SK-N-SH (cell line): ENCODE measurements around the gene TOMM22. TPM values are rescaled to one million over a fixed set of nuclear protein-coding genes. Genes with fewer than 3 reads are reported as not detected.

ENCODE experiments used
- CTCF ChIA-PET: fragments of 300-600, 350-600 bp; formaldehyde crosslinking; extraction: SDS; loops from one replicate; lab custom pipeline; 2021; lab: Yijun Ruan, JAX
- POLR2A ChIA-PET: fragments of 350-600 bp; sonication (Branson Sonifier 250); formaldehyde crosslinking; extraction: SDS; loops from one replicate; lab custom pipeline; 2020; ENCODE audit warnings: antibody characterized with exemption, inconsistent platforms; lab: Yijun Ruan, JAX
- DNase-seq: peaks from one replicate; pipeline ENCODE4 v3.0.0; 2012
- H2AFZ ChIP-seq: fragments of 200-600 bp; sonication (generic); 2 replicates; pipeline ENCODE4 v1.8.1; 2016; ENCODE audit warnings: antibody characterized with exemption, mild to moderate bottlenecking, low read depth
- H3F3A ChIP-seq: fragments of 200-600 bp; sonication (generic); replicated peaks from 2 replicates; pipeline ENCODE3; 2016; ENCODE audit warnings: antibody characterized with exemption, mild to moderate bottlenecking; ENCODE audit not compliant: insufficient read depth
- H3K27ac ChIP-seq, 2 experiments: fragments of 200-500 bp in 1 of 2; fragments of 200-600 bp in 1 of 2; sonication (Bioruptor generic) in 1 of 2; sonication (generic), shearing (Covaris generic) in 1 of 2; 2 replicates each; pipeline versions ENCODE4 v1.5.1 to v1.6.1; 2014 to 2016; ENCODE audit warnings: low read depth in 2 of 2, inconsistent platforms in 1 of 2, low read length in 1 of 2, mild to moderate bottlenecking in 1 of 2, mixed read lengths in 1 of 2
- H3K27me3 ChIP-seq: fragments of 200-600 bp; sonication (generic), shearing (Covaris generic); 2 replicates; pipeline ENCODE4 v1.6.1; 2016; ENCODE audit warnings: mixed run types; ENCODE audit not compliant: insufficient read depth
- H3K36me3 ChIP-seq, 2 experiments: fragments of 200-500 bp in 1 of 2; fragments of 200-600 bp in 1 of 2; sonication (Bioruptor generic) in 1 of 2; sonication (generic) in 1 of 2; replicated peaks in 1 of 2; 2 replicates each; pipeline versions ENCODE3 to v1.5.1; 2014 to 2016; ENCODE audit warnings: low read length in 1 of 2, mild to moderate bottlenecking in 1 of 2; ENCODE audit not compliant: insufficient read depth in 2 of 2, control insufficient read depth in 1 of 2
- H3K4me1 ChIP-seq, 2 experiments: fragments of 200-500 bp in 1 of 2; fragments of 200-600 bp in 1 of 2; sonication (Bioruptor generic) in 1 of 2; sonication (generic), shearing (Covaris generic) in 1 of 2; 2 replicates each; pipeline versions ENCODE4 v1.5.1 to v1.6.1; 2014 to 2016; ENCODE audit warnings: low read depth in 1 of 2, low read length in 1 of 2, mixed run types in 1 of 2; ENCODE audit not compliant: insufficient read depth in 2 of 2, control insufficient read depth in 1 of 2
- H3K4me2 ChIP-seq: fragments of 200-600 bp; sonication (generic), shearing (Covaris generic); 2 replicates; pipeline ENCODE4 v1.6.1; 2017; ENCODE audit warnings: mixed run types
- H3K4me3 ChIP-seq, 2 experiments: fragments of 200-500 bp in 1 of 2; fragments of 200-600 bp in 1 of 2; sonication (Bioruptor generic) in 1 of 2; sonication (generic), shearing (Covaris generic) in 1 of 2; 2 replicates each; pipeline versions ENCODE4 v1.5.1 to v1.8.1; 2014 to 2016; ENCODE audit warnings: low read depth in 2 of 2, inconsistent platforms in 1 of 2, low read length in 1 of 2, mild to moderate bottlenecking in 1 of 2, mixed read lengths in 1 of 2, moderate library complexity in 1 of 2
- H3K79me2 ChIP-seq: fragments of 200-600 bp; sonication (generic); 2 replicates; pipeline ENCODE4 v1.8.1; 2017; ENCODE audit warnings: mild to moderate bottlenecking; ENCODE audit not compliant: insufficient read depth
- H3K9ac ChIP-seq: fragments of 200-600 bp; sonication (generic); 2 replicates; pipeline ENCODE4 v1.6.1; 2017; ENCODE audit warnings: mixed run types
- H3K9me2 ChIP-seq: fragments of 200-600 bp; sonication (generic); 2 replicates; pipeline ENCODE4 v1.6.1; 2017; ENCODE audit warnings: mixed run types
- H3K9me3 ChIP-seq: fragments of 200-600 bp; sonication (generic); 2 replicates; pipeline ENCODE4 v1.6.1; 2017; ENCODE audit warnings: mixed run types, mild to moderate bottlenecking, moderate library complexity
- H4K20me1 ChIP-seq: fragments of 200-600 bp; sonication (generic); 2 replicates; pipeline ENCODE4 v1.6.1; 2017; ENCODE audit warnings: mild to moderate bottlenecking, mixed run types; ENCODE audit not compliant: insufficient read depth
- CHD2 ChIP-seq: fragments of 150-350 bp; IDR thresholded peaks from 2 replicates; pipeline ENCODE4 v1.6.1; 2018; ENCODE audit warnings: low read length; ENCODE audit not compliant: partially characterized antibody
- EP300 ChIP-seq, 2 experiments: IDR thresholded peaks; 2 replicates each; pipeline versions ENCODE4 v1.4.0 to v1.6.1; 2012; ENCODE audit warnings: borderline replicate concordance in 1 of 2, low read depth in 1 of 2, low read length in 1 of 2
- EZH2phosphoT487 ChIP-seq: fragments of 200-600 bp; sonication (generic); IDR thresholded peaks from 2 replicates; pipeline ENCODE4 v1.6.1; 2017; ENCODE audit warnings: low read depth, mixed run types, mild to moderate bottlenecking, antibody characterized with exemption, moderate library complexity, borderline replicate concordance
- FOXM1 ChIP-seq: IDR thresholded peaks from 2 replicates; pipeline ENCODE4 v1.4.0; 2012; ENCODE audit warnings: low read depth, mild to moderate bottlenecking
- IRF3 ChIP-seq: fragments of 150-350 bp; IDR thresholded peaks from 2 replicates; pipeline ENCODE4 v1.6.1; 2016; ENCODE audit warnings: mild to moderate bottlenecking, low read depth, low read length
- MXI1 ChIP-seq: IDR thresholded peaks from 2 replicates; pipeline ENCODE4 v1.6.1; 2012; ENCODE audit warnings: mild to moderate bottlenecking, low read depth, low read length, improper control_type of control experiment
- NRF1 ChIP-seq: IDR thresholded peaks from 2 replicates; pipeline ENCODE4 v1.6.1; 2012; ENCODE audit warnings: low read depth, mild to moderate bottlenecking, low read length
- PBX3 ChIP-seq: IDR thresholded peaks from 2 replicates; pipeline ENCODE4; 2012
- RAD21 ChIP-seq: IDR thresholded peaks from 2 replicates; pipeline ENCODE4 v1.6.1; 2012; ENCODE audit warnings: mild to moderate bottlenecking, low read length
- RCOR1 ChIP-seq: fragments of 150-350 bp; IDR thresholded peaks from 2 replicates; pipeline ENCODE4 v1.6.1; 2017; ENCODE audit warnings: antibody characterized with exemption, low read length
- RFX5 ChIP-seq: IDR thresholded peaks from 2 replicates; pipeline ENCODE4 v1.6.1; 2012; ENCODE audit warnings: mild to moderate bottlenecking, improper control_type of control experiment, low read length
- SIN3A ChIP-seq: IDR thresholded peaks from 2 replicates; pipeline ENCODE4 v1.6.1; 2012; ENCODE audit warnings: low read depth, mild to moderate bottlenecking, low read length, moderate library complexity, borderline replicate concordance
- SMC3 ChIP-seq: IDR thresholded peaks from 2 replicates; pipeline ENCODE4 v1.6.1; 2012; ENCODE audit warnings: low read depth, low read length, improper control_type of control experiment
- TCF12 ChIP-seq: IDR thresholded peaks from 2 replicates; pipeline ENCODE4 v1.4.0; 2012
- WGBS: methylation state at CpG from one replicate; pipeline ENCODE4 v1.1.6; 2017; ENCODE audit warnings: low lambda C conversion rate; 5-methylcytosine and 5-hydroxymethylcytosine counted together
- polyA plus RNA-seq, 3 experiments: library from polyadenylated mRNA; depleted of rRNA; stranded (reverse); fragments of >200 nt; gene quantifications; 2 replicates each; pipeline ENCODE4 v1.2.3, GENCODE V29; 2012
- TF ChIP-seq, protein P1 (sequence below): fragments of 150-350 bp; IDR thresholded peaks from 2 replicates; pipeline ENCODE4 v1.6.1; 2017; ENCODE audit warnings: antibody characterized with exemption, low read length, low read depth, borderline replicate concordance
- TF ChIP-seq, protein P2 (sequence below): IDR thresholded peaks from 2 replicates; pipeline ENCODE4 v1.4.0; 2012; ENCODE audit warnings: low read depth, borderline replicate concordance
- TF ChIP-seq, protein P3 (sequence below): IDR thresholded peaks from 2 replicates; pipeline ENCODE4 v1.4.0; 2012; ENCODE audit warnings: low read depth
- TF ChIP-seq, protein P4 (sequence below): fragments of 200-600 bp; sonication (generic); IDR thresholded peaks from 2 replicates; pipeline ENCODE4 v1.6.1; 2017; ENCODE audit warnings: antibody characterized with exemption, mild to moderate bottlenecking, moderate library complexity

The TOMM22 gene
- polyA plus RNA-seq, 1 of the 3 experiments (the other 2 are of a cell fraction) = 33.1 TPM

DNA sequence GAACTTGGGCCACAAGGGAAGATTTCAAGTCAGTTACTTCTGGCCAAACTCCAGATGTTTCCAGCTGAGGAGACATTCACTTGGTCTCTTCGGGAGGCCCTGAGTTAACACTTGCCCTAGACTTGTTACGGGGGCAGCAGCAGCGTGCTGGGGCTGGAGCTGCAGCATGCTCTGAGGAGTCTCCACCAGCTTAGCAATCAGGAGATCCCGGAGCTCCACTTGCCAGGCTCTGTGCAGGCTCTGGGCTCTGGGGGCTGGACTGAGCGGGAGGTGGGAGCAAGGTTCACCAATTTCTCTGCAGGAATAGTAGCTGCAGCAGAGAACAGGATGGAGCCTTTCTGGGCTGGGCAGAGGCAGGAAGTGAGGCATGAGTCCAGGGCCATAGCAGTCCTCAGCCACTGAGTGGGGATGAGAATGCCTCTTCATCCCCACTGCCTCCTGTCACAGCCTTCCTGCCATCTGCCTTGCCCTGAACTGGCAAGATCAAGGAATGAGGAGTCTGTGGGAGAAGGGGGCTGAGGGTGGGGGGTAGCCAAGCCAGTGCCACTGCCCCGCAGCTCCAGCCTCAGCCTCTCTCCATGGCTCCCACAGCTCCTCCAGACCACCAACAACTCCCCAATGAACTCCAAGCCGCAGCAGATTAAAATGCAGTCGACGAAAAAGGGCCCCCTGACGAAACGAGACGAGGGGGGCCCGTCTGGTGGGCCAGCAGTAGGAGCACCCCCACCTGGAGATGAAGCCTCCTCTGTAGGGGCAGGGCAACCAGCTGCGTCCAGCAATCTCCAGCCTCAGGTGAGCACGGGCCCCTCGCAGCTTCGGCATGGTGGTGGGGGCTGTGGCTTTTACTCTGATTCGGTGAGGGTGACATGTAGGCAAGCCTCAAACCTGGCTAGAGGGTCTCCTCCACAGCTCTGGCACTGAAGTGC, 47.4 kb downstream of the TOMM22 start:
- TF ChIP-seq NRF1 (no peak), EP300 (IDR thresholded peaks at IDR 0.05; ENCODE audit: borderline replicate concordance in 1 of 2, low read depth in 1 of 2, low read length in 1 of 2) (no peak), SMC3 (no peak), RCOR1 (no peak), CHD2 (no peak), RAD21 (no peak), PBX3 (no peak), MXI1 (no peak), SIN3A (no peak), IRF3 (no peak), FOXM1 (no peak), RFX5 (no peak), EZH2phosphoT487 (no peak), TCF12 (no peak)
- TF ChIP-seq, protein P1, sequence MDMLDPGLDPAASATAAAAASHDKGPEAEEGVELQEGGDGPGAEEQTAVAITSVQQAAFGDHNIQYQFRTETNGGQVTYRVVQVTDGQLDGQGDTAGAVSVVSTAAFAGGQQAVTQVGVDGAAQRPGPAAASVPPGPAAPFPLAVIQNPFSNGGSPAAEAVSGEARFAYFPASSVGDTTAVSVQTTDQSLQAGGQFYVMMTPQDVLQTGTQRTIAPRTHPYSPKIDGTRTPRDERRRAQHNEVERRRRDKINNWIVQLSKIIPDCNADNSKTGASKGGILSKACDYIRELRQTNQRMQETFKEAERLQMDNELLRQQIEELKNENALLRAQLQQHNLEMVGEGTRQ = no peak
- TF ChIP-seq, protein P2, sequence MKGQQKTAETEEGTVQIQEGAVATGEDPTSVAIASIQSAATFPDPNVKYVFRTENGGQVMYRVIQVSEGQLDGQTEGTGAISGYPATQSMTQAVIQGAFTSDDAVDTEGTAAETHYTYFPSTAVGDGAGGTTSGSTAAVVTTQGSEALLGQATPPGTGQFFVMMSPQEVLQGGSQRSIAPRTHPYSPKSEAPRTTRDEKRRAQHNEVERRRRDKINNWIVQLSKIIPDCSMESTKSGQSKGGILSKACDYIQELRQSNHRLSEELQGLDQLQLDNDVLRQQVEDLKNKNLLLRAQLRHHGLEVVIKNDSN = no peak
- TF ChIP-seq, protein P3, sequence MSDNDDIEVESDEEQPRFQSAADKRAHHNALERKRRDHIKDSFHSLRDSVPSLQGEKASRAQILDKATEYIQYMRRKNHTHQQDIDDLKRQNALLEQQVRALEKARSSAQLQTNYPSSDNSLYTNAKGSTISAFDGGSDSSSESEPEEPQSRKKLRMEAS = no peak
- TF ChIP-seq, protein P4, sequence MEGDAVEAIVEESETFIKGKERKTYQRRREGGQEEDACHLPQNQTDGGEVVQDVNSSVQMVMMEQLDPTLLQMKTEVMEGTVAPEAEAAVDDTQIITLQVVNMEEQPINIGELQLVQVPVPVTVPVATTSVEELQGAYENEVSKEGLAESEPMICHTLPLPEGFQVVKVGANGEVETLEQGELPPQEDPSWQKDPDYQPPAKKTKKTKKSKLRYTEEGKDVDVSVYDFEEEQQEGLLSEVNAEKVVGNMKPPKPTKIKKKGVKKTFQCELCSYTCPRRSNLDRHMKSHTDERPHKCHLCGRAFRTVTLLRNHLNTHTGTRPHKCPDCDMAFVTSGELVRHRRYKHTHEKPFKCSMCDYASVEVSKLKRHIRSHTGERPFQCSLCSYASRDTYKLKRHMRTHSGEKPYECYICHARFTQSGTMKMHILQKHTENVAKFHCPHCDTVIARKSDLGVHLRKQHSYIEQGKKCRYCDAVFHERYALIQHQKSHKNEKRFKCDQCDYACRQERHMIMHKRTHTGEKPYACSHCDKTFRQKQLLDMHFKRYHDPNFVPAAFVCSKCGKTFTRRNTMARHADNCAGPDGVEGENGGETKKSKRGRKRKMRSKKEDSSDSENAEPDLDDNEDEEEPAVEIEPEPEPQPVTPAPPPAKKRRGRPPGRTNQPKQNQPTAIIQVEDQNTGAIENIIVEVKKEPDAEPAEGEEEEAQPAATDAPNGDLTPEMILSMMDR = no peak
- no peak overlapping the region for H3K4me3 ChIP-seq
- no peak overlapping the region for H3K27ac ChIP-seq
- no peak overlapping the region for H2AFZ ChIP-seq
- H3K36me3 ChIP-seq = peaks cover 0 to 31% of the 10 kb centered on the region in 2 experiments
- H3F3A ChIP-seq = no peaks in the 10 kb centered on the region
- no peak for DNase-seq
- H3K79me2 ChIP-seq = no peaks in the 10 kb centered on the region
- H3K9me3 ChIP-seq = no peaks in the 10 kb centered on the region
- no peaks in the 10 kb centered on the region for H3K9me2 ChIP-seq
- H3K4me1 ChIP-seq = no peaks in the 10 kb centered on the region; a peak in 1 of 4 replicates
- ChIA-PET POLR2A (no interaction called here), CTCF (no interaction called here)
- H4K20me1 ChIP-seq = no peaks in the 10 kb centered on the region
- no peaks in the 10 kb centered on the region for H3K27me3 ChIP-seq
- no peak overlapping the region for H3K9ac ChIP-seq
- no peak overlapping the region for H3K4me2 ChIP-seq
- 92% methylated on average over 7 of the region's 18 CpGs for WGBS
